ENCODE results near the gene DOCK2.
"Not testable (repeated sequence)": the region's sequence is repeated elsewhere in the genome, so short reads cannot be mapped to it uniquely, and the experiment has no call there.

The DOCK2 gene

GRCh38 chr5:169706071-169706470 lies 69.0 kb downstream of the DOCK2 start:
- FAIRE-seq, result no peak
- TF ChIP-seq POLR2A (IDR thresholded peaks at IDR 0.05; ENCODE audit: low read depth, low read length), result no peak
- DNase-seq (ENCODE audit: insufficient read length, low spot score), result no peak

GRCh38 chr5:169706758-169707450 lies 69.8 kb downstream of the DOCK2 start:
- peak; percentile 50 for DNase-seq (ENCODE audit: insufficient read length, low spot score)
- no peak for TF ChIP-seq POLR2A (IDR thresholded peaks at IDR 0.05; ENCODE audit: low read depth, low read length)
- FAIRE-seq, result no peak

GRCh38 chr5:169707686-169708085 lies 70.6 kb downstream of the DOCK2 start:
- DNase-seq (ENCODE audit: insufficient read length, low spot score), result no peak
- no peak for TF ChIP-seq POLR2A (IDR thresholded peaks at IDR 0.05; ENCODE audit: low read depth, low read length)
- FAIRE-seq, result no peak

- DNase-seq (ENCODE audit: insufficient read length, low spot score) (no peak), FAIRE-seq (no peak)
- no peak for TF ChIP-seq POLR2A (IDR thresholded peaks at IDR 0.05; ENCODE audit: low read depth, low read length)
Observed at GRCh38 chr5:169710675-169711074, 73.6 kb downstream of the DOCK2 start.

GRCh38 chr5:169711551-169712225 lies 74.6 kb downstream of the DOCK2 start:
- no peak for FAIRE-seq
- TF ChIP-seq POLR2A (IDR thresholded peaks at IDR 0.05; ENCODE audit: low read depth, low read length), result no peak
- DNase-seq (ENCODE audit: insufficient read length, low spot score), result no peak

- no peak for DNase-seq (ENCODE audit: insufficient read length, low spot score)
- no peak for FAIRE-seq
- no peak for TF ChIP-seq POLR2A (IDR thresholded peaks at IDR 0.05; ENCODE audit: low read depth, low read length)
Observed at GRCh38 chr5:169712428-169712827, 75.4 kb downstream of the DOCK2 start.

- TF ChIP-seq POLR2A (IDR thresholded peaks at IDR 0.05; ENCODE audit: low read depth, low read length), result no peak
- DNase-seq (ENCODE audit: insufficient read length, low spot score) (no peak), FAIRE-seq (no peak)
Observed at GRCh38 chr5:169716287-169716686, 79.2 kb downstream of the DOCK2 start.

GRCh38 chr5:169717288-169717687 lies 80.2 kb downstream of the DOCK2 start:
- FAIRE-seq, result no peak
- DNase-seq (ENCODE audit: insufficient read length, low spot score), result peak; percentile 9
- TF ChIP-seq POLR2A (IDR thresholded peaks at IDR 0.05; ENCODE audit: low read depth, low read length), result no peak

- FAIRE-seq (no peak), DNase-seq (ENCODE audit: insufficient read length, low spot score) (no peak)
- no peak for TF ChIP-seq POLR2A (IDR thresholded peaks at IDR 0.05; ENCODE audit: low read depth, low read length)
Observed at GRCh38 chr5:169719360-169720314, 82.6 kb downstream of the DOCK2 start.

GRCh38 chr5:169721771-169722170 lies 84.7 kb downstream of the DOCK2 start:
- TF ChIP-seq POLR2A (IDR thresholded peaks at IDR 0.05; ENCODE audit: low read depth, low read length), result no peak
- FAIRE-seq (no peak), DNase-seq (ENCODE audit: insufficient read length, low spot score) (no peak)

- no peak for FAIRE-seq
- TF ChIP-seq POLR2A (IDR thresholded peaks at IDR 0.05; ENCODE audit: low read depth, low read length), result no peak
- no peak for DNase-seq (ENCODE audit: insufficient read length, low spot score)
Observed at GRCh38 chr5:169723103-169723831, 86.2 kb downstream of the DOCK2 start.

GRCh38 chr5:169724303-169725087 lies 87.4 kb downstream of the DOCK2 start:
- no peak for TF ChIP-seq POLR2A (IDR thresholded peaks at IDR 0.05; ENCODE audit: low read depth, low read length)
- DNase-seq (ENCODE audit: insufficient read length, low spot score), result no peak
- FAIRE-seq, result no peak

GRCh38 chr5:169725665-169726064 lies 88.6 kb downstream of the DOCK2 start:
- FAIRE-seq; DNase-seq (ENCODE audit: insufficient read length, low spot score): not testable (repeated sequence)
